ENCODE data around the gene NLRP10. TPM values are rescaled to one million over a fixed set of nuclear protein-coding genes. Genes with fewer than 3 reads are reported as not detected.

Gene NLRP10, protein sequence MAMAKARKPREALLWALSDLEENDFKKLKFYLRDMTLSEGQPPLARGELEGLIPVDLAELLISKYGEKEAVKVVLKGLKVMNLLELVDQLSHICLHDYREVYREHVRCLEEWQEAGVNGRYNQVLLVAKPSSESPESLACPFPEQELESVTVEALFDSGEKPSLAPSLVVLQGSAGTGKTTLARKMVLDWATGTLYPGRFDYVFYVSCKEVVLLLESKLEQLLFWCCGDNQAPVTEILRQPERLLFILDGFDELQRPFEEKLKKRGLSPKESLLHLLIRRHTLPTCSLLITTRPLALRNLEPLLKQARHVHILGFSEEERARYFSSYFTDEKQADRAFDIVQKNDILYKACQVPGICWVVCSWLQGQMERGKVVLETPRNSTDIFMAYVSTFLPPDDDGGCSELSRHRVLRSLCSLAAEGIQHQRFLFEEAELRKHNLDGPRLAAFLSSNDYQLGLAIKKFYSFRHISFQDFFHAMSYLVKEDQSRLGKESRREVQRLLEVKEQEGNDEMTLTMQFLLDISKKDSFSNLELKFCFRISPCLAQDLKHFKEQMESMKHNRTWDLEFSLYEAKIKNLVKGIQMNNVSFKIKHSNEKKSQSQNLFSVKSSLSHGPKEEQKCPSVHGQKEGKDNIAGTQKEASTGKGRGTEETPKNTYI
- total RNA-seq, result not detected

DNA sequence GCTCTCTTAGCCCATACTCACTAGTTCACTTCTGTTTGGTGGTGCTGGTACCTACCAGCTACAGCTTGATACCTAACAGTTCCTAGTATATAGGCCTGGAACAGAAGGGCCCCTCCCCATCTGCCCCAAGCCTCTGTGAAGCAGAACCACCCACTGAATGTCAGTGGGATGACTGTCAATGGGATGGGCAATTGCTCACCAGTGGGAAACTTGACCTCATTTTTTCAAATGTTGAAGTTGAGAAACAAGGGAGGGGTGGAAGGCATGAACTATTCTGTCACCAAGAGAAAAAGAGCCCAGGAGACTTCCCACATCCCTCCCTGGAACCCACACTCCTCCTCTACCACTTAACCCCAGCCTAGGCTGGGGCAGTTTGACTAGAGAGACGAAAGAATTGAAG is at the start of gene NLRP10:
NLRP10 (minus strand) TSS at position 62 of the 400 bp plus-strand sequence. CDS start 1,952 bp downstream, outside the sequence.
- peaks cover 13% of the 10 kb centered on the region for H3K27me3 Mint-ChIP-seq
- no peak within 1 kb of the TSS for H3K4me3 Mint-ChIP-seq
- ATAC-seq (replicated peaks), result no peak
- H3K36me3 Mint-ChIP-seq (ENCODE audit: low read depth), result no peaks in the 10 kb centered on the region
- H3K9me3 Mint-ChIP-seq, result no peaks in the 10 kb centered on the region
- no peaks in the 10 kb centered on the region for H3K4me1 Mint-ChIP-seq
- H3K27ac Mint-ChIP-seq, result no peak within 1 kb of the TSS

DNA sequence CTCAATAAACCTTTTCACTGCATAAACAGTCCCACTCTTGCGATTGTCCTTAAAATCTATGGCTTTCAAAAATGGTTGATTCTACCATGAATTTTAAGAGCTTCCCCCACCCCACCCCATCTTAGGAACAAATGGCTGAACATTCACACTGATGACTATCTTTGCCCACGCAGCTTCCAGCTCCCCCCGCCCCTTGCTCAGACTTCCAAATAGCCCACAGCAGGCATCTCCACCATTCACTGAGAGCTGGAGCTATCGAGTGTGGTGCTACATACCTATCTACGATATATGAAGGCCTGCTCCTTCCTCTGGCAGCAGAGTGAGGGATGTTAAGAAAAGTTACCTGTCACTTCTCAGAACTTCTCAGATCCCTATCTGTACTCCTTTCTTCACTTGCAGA is 48.6 kb upstream of the NLRP10 start:
- no peak for ATAC-seq (replicated peaks)
- H3K27me3 Mint-ChIP-seq, result peaks cover 7% of the 10 kb centered on the region
- H3K9me3 Mint-ChIP-seq, result no peaks in the 10 kb centered on the region
- H3K27ac Mint-ChIP-seq, result no peak overlapping the region
- no peak overlapping the region for H3K4me3 Mint-ChIP-seq
- H3K36me3 Mint-ChIP-seq (ENCODE audit: low read depth), result no peaks in the 10 kb centered on the region
- H3K4me1 Mint-ChIP-seq, result no peaks in the 10 kb centered on the region

DNA sequence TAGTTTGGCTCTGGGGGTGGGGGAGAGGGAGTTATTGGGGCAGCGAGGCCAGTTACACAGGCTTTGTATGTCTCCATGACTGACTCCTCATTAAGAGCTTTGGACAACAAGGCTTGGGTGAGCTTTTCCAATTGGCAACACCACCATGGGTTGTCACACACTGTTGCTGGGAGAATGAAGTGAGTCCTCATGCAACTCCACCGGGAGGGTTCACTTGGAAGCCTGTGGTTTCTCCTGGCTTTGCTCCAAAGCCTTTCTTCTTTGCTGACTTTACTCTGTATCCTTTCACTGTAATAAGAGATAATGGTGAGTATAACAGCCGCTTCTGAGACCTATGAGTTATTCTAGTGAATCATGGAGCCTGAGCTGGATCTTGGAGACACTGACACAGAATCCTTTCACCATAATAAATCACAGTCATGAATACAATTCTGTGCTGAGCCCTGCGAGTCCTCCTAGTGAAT is 46.8 kb upstream of the NLRP10 start:
- Mint-ChIP-seq H3K27ac (no peak overlapping the region), H3K4me3 (no peak overlapping the region), H3K4me1 (no peaks in the 10 kb centered on the region), H3K27me3 (peaks cover 7% of the 10 kb centered on the region), H3K9me3 (no peaks in the 10 kb centered on the region), H3K36me3 (ENCODE audit: low read depth) (no peaks in the 10 kb centered on the region)
- ATAC-seq (replicated peaks), result no peak

DNA sequence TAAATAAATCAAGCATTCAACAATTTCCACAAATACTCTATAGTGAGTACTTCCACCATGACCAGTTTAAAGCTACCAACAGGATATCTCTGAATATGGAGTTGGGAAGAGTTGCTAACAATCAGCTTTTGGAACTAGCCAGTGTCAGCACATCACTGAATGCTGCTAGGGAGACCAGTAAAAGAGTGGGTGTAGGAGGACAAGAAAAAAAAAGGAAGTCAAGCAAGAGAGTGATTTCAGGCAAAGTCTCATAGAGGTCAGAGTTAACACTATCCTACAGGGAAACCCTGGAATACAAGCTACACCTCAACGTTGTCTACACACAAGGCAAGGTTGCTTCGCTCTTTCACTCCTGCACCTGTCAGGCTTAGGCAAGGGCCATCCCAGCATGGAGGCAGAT is 46.1 kb upstream of the NLRP10 start:
- Mint-ChIP-seq H3K9me3 (no peaks in the 10 kb centered on the region), H3K36me3 (ENCODE audit: low read depth) (no peaks in the 10 kb centered on the region), H3K27me3 (peaks cover 3% of the 10 kb centered on the region), H3K27ac (no peak overlapping the region), H3K4me3 (no peak overlapping the region), H3K4me1 (no peaks in the 10 kb centered on the region)
- no peak for ATAC-seq (replicated peaks)

DNA sequence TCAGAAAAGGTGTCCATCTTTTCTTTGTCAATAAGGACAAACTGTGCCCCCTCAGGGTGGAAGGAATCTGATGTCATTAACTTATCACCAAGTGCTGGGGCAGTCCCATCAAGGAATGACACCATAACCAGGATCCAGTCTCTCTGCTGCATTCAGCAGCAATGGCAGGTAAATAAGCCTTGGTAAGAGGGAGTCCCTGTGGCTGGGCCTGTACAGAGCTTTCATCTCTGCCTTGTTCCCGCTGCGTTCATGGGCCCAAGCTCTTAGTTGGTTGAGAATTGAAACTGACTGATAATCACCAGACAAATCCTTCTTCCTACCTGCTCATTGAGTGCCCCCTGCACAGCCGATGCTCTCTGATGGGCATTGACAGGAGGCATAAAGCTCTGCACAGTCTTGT is 44.6 kb upstream of the NLRP10 start:
- peaks cover 3% of the 10 kb centered on the region for H3K27me3 Mint-ChIP-seq
- H3K27ac Mint-ChIP-seq, result no peak overlapping the region
- H3K36me3 Mint-ChIP-seq (ENCODE audit: low read depth), result no peaks in the 10 kb centered on the region
- no peaks in the 10 kb centered on the region for H3K9me3 Mint-ChIP-seq
- H3K4me1 Mint-ChIP-seq, result no peaks in the 10 kb centered on the region
- no peak overlapping the region for H3K4me3 Mint-ChIP-seq
- no peak for ATAC-seq (replicated peaks)

DNA sequence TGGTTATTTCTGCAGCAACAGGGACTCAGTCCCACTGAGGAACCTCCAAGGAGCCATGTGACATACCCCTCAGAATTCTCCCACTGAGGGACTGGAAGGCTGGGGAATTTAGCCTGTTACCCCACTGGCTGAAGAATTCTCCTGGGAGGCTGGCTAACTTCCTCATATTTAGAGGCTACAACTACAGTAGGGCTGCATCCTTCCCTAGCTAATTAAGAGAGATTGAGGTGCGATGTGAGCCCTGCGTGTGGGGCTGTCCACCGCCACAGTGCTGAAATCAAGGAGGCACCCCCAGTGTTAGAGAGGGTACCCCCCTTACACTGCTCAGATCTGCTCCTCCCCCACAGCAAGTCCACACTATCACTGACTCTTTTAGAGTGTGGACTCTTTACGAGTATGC is 43.0 kb upstream of the NLRP10 start:
- Mint-ChIP-seq H3K4me3 (no peak overlapping the region), H3K27ac (no peak overlapping the region), H3K9me3 (no peaks in the 10 kb centered on the region), H3K27me3 (no peaks in the 10 kb centered on the region), H3K36me3 (ENCODE audit: low read depth) (no peaks in the 10 kb centered on the region), H3K4me1 (no peaks in the 10 kb centered on the region)
- no peak for ATAC-seq (replicated peaks)

DNA sequence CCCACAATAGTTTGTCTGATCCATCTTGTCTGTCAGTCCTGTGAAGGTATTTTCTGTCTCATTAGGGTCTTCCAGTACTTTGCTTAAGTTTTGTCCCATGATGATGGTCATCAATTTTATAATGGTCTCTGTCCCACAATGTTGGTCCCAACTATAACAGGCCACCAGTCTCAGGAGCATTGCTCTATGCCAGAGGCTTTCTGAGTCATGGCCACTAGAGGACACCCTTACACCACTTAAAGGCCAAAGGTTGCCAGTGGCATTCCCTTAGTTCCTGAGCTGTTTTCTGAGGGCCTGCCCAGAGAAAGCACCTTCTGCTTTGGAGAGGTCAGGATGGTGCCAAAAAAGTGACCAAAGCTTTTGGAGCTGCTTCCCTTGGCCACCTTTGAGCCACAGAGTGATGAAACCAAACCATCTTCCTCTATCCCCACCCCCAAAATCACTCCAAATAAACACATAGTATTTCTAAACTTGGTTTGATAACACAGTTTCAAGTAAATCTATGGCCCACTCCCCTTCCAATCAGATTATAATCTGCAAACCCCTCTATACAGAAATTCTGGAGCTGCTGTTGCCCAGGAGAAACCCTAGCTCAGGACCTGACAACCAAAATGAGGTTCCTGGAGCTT is 41.2 kb upstream of the NLRP10 start:
- H3K36me3 Mint-ChIP-seq (ENCODE audit: low read depth), result no peaks in the 10 kb centered on the region
- no peak overlapping the region for H3K27ac Mint-ChIP-seq
- peaks cover 6% of the 10 kb centered on the region for H3K4me1 Mint-ChIP-seq
- peak; percentile 78 for ATAC-seq (replicated peaks)
- no peaks in the 10 kb centered on the region for H3K27me3 Mint-ChIP-seq
- no peaks in the 10 kb centered on the region for H3K9me3 Mint-ChIP-seq
- H3K4me3 Mint-ChIP-seq, result no peak overlapping the region

DNA sequence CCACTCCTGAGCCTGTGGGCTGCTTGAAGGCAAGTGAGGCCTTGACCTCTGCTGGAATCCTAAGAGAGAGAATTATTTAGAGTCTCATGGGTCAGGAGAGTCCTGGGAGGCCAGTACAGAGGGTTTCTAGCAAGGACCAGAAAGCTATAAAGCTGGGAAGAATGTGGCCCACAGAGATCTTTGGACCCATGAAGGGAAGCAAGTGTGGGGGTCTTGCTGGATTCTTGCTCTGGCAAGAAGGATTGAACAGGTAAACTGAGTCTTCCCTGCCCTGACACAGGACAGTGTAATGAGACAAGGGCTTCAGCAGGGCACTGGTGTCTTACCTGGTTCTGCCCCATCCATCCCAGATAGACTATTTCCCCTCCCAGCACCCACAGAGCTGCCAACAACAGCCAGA is 40.3 kb upstream of the NLRP10 start:
- no peaks in the 10 kb centered on the region for H3K27me3 Mint-ChIP-seq
- no peak overlapping the region for H3K4me3 Mint-ChIP-seq

DNA sequence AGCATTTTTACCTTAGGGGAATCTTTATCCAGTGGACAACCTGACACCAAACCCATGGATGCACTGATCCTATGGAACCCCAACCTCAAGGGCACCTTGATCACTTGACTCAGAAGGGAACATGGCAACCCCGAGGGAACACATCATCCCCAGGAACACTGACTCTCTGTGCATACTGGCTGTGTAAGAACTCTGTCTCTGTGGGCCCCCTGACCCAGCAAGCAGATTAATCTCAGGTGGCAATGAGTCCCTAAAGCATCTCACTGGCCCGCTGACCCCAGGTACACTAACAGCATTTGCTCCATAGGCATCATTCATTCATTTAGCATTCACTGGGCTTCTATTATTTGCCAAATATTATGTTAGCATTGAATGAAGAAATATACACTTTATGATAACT is 38.8 kb upstream of the NLRP10 start:
- Mint-ChIP-seq H3K9me3 (no peaks in the 10 kb centered on the region), H3K27ac (peak overlapping the region; percentile 27), H3K4me3 (no peak overlapping the region), H3K36me3 (ENCODE audit: low read depth) (peaks cover 18% of the 10 kb centered on the region), H3K27me3 (no peaks in the 10 kb centered on the region), H3K4me1 (peaks cover 6% of the 10 kb centered on the region)
- ATAC-seq (replicated peaks), result no peak

More for the DNA sequence above, 40.3 kb upstream of the NLRP10 start:
- Mint-ChIP-seq H3K36me3 (ENCODE audit: low read depth) (peaks cover 3% of the 10 kb centered on the region), H3K27ac (no peak overlapping the region), H3K9me3 (no peaks in the 10 kb centered on the region), H3K4me1 (peaks cover 6% of the 10 kb centered on the region)
- no peak for ATAC-seq (replicated peaks)

DNA sequence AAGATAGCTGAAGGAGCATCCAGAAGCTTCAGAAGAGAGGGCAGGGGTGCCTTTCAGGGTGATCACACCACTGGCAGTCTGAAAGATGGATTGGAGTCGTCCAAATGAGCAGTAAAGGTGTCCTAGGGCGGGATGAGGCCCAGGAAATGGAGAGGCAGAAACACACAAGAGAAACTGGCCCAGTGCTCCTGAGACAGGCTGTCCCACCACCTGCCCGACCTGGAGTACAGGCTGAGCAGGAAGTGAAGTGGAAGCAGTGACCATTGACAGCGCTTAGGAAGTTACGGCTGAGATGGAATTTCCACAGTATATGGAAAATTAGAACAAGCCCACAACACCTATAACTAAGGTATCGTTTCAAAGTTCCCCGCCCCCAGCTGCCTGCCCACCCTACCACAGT is 37.9 kb upstream of the NLRP10 start:
- peak overlapping the region; percentile 27 for H3K27ac Mint-ChIP-seq

DNA sequence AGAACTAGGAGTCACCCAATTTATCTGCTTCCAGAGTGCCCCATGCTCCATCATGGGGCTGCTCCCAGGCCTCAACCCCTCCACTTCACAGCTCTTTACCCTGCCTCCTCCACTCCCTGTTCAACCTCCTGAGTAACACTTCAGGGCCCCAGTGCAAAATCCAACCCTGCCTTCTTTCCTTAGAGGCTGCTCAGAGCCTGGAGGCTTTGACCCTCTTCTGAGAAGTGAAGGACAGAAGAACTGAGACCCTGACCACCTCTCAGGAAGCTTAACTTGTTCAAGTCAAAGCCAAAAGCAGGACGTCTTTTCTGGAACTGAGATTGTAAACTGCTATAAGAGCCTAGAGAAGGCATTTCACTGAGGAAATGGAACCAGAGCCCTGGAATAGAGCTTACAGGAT is 37.4 kb upstream of the NLRP10 start:
- Mint-ChIP-seq H3K27ac (peak overlapping the region; percentile 27), H3K27me3 (no peaks in the 10 kb centered on the region), H3K9me3 (no peaks in the 10 kb centered on the region), H3K4me3 (no peak overlapping the region), H3K36me3 (ENCODE audit: low read depth) (peaks cover 31% of the 10 kb centered on the region), H3K4me1 (peaks cover 6% of the 10 kb centered on the region)
- ATAC-seq (replicated peaks), result no peak

More for the DNA sequence above, 37.9 kb upstream of the NLRP10 start:
- Mint-ChIP-seq H3K9me3 (no peaks in the 10 kb centered on the region), H3K4me1 (peaks cover 6% of the 10 kb centered on the region), H3K27me3 (no peaks in the 10 kb centered on the region), H3K36me3 (ENCODE audit: low read depth) (peaks cover 26% of the 10 kb centered on the region), H3K4me3 (no peak overlapping the region)
- no peak for ATAC-seq (replicated peaks)

DNA sequence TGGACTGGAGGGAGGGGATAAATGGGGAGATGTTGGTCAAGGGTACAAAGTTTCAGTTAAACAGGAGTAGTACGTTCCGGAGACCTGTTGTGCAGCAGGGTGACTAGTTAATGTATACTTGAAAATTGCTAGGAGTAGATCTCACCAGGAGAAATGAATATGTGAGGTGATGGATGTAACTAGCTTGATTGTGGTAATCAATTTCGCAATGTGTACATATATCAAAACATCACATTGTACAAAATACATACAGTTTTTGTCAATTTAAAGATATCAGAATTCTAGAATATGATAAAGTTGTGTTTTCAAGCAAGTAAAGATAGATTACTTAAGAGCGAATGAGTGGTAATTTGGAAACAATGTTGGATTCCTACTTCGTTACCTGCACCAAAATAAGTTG is 35.1 kb upstream of the NLRP10 start:
- no peaks in the 10 kb centered on the region for H3K9me3 Mint-ChIP-seq
- no peaks in the 10 kb centered on the region for H3K27me3 Mint-ChIP-seq
- peaks cover 54% of the 10 kb centered on the region for H3K36me3 Mint-ChIP-seq (ENCODE audit: low read depth)
- no peak for ATAC-seq (replicated peaks)
- H3K4me1 Mint-ChIP-seq, result peaks cover 6% of the 10 kb centered on the region
- no peak overlapping the region for H3K27ac Mint-ChIP-seq
- no peak overlapping the region for H3K4me3 Mint-ChIP-seq

DNA sequence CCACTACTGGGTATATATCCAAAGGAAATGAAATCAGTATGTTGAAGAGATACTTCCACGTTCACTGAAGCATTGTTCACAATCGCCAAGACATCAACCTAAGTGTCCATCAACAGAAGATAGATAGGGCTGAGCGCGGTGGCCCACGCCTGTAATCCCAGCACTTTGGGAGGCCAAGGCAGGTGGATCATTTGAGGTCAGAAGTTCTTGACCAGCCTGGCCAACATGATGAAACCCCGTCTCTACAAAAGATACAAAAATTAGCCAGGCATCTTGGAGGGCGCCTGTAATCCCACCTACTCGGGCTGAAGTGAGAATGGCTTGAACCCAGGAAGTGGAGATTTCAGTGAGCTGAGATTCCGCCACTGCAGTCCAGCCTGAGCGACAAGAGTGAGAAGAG is 34.5 kb upstream of the NLRP10 start:
- no peaks in the 10 kb centered on the region for H3K27me3 Mint-ChIP-seq
- peaks cover 60% of the 10 kb centered on the region for H3K36me3 Mint-ChIP-seq (ENCODE audit: low read depth)
- no peaks in the 10 kb centered on the region for H3K9me3 Mint-ChIP-seq
- no peak for ATAC-seq (replicated peaks)
- H3K4me3 Mint-ChIP-seq, result no peak overlapping the region
- no peak overlapping the region for H3K27ac Mint-ChIP-seq
- H3K4me1 Mint-ChIP-seq, result peaks cover 7% of the 10 kb centered on the region

DNA sequence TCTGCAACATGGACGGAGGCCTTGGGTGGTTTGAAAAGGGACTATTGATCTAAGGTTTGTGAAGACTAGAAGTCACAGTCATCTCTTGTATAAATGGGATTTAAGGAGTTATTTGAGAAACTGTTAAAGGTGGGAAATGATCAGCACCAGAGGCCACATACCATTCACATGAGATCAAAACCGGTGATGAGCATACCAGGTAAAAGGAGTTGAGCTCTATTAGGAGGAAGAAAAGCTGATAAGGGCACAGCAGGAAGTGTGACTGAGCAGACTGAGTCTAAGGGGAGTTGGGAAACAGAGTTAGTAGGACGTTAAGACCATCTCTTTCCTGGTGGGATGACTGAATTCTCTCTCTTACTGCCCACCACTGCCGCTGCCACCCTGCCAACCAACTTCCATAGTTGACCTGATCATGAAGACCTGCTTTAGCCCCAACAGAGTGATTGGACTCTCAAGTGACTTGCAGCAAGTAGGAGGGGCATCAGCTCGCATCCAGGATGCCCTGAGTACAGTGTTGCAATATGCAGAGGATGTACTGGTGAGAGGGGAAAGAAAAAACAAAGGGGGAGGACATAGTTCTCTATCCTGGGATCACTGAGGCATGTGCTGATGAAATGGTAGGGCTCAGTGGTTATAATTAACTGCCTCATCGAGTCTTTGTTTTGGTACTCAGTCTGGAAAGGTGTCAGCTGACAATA is 29.5 kb upstream of the NLRP10 start:
- Mint-ChIP-seq H3K9me3 (no peaks in the 10 kb centered on the region), H3K4me1 (peaks cover 26% of the 10 kb centered on the region), H3K27ac (peak overlapping the region; percentile 65), H3K36me3 (ENCODE audit: low read depth) (peaks cover 99% of the 10 kb centered on the region), H3K4me3 (no peak overlapping the region), H3K27me3 (no peaks in the 10 kb centered on the region)
- no peak for ATAC-seq (replicated peaks)
